Measurements from ENCODE around the gene USP22. TPM values are rescaled to one million over a fixed set of nuclear protein-coding genes. Genes with fewer than 3 reads are reported as not detected.
A peak's percentile ranks its signal among the peaks of the same experiment; 100 is the strongest.

The USP22 gene
- total RNA-seq, 3 donors from 2014 or later, result 162 to 168 (median 168) TPM

GRCh38 chr17:21075739-21076085 lies 32.9 kb upstream of the USP22 start:
- no peak for ATAC-seq
- intact Hi-C loops (cut with DNase I, micrococcal nuclease), result no loop called here

GRCh38 chr17:21072745-21073197 lies 30.0 kb upstream of the USP22 start:
- TF ChIP-seq CTCF (IDR thresholded peaks at IDR 0.05), result no peak
- Histone ChIP-seq H3K36me3 (ENCODE audit: low read depth) (no peaks in the 10 kb centered on the region), H3K9me3 (no peaks in the 10 kb centered on the region), H3K4me1 (ENCODE audit: low read depth) (no peaks in the 10 kb centered on the region), H3K4me3 (no peak overlapping the region)
- no peak for DNase-seq
- intact Hi-C loops (cut with DNase I, micrococcal nuclease), result no loop called here
- no peak for ATAC-seq

More at GRCh38 chr17:21075739-21076085, 32.9 kb upstream of the USP22 start:
- Histone ChIP-seq H3K36me3 (ENCODE audit: low read depth) (no peaks in the 10 kb centered on the region), H3K4me1 (ENCODE audit: low read depth) (no peaks in the 10 kb centered on the region), H3K9me3 (no peaks in the 10 kb centered on the region), H3K4me3 (no peak overlapping the region)
- DNase-seq, result no peak
- no peak for TF ChIP-seq CTCF (IDR thresholded peaks at IDR 0.05)

- Histone ChIP-seq H3K9me3 (no peaks in the 10 kb centered on the region), H3K4me1 (ENCODE audit: low read depth) (no peaks in the 10 kb centered on the region), H3K36me3 (ENCODE audit: low read depth) (no peaks in the 10 kb centered on the region), H3K4me3 (no peak overlapping the region)
- DNase-seq (no peak), ATAC-seq (no peak)
- TF ChIP-seq CTCF (IDR thresholded peaks at IDR 0.05), result no peak
- intact Hi-C loops (cut with DNase I, micrococcal nuclease), result no loop called here
These were observed 23.6 kb upstream of the USP22 start for GRCh38 chr17:21066394-21066793.

- DNase-seq (no peak), ATAC-seq (peak; percentile 22)
- no peaks in the 10 kb centered on the region for H3K9me3 ChIP-seq
- H3K4me1 ChIP-seq (ENCODE audit: low read depth), result no peaks in the 10 kb centered on the region
- no peaks in the 10 kb centered on the region for H3K36me3 ChIP-seq (ENCODE audit: low read depth)
- no peak for TF ChIP-seq CTCF (IDR thresholded peaks at IDR 0.05)
- intact Hi-C loops (cut with DNase I, micrococcal nuclease), result no loop called here
- H3K4me3 ChIP-seq, result no peak overlapping the region
These were observed 19.2 kb upstream of the USP22 start for GRCh38 chr17:21061971-21062526.

GRCh38 chr17:21061158-21061835 lies 18.5 kb upstream of the USP22 start:
- TF ChIP-seq CTCF (IDR thresholded peaks at IDR 0.05), result no peak
- Histone ChIP-seq H3K9me3 (no peaks in the 10 kb centered on the region), H3K4me1 (ENCODE audit: low read depth) (no peaks in the 10 kb centered on the region), H3K36me3 (ENCODE audit: low read depth) (no peaks in the 10 kb centered on the region), H3K4me3 (no peak overlapping the region)
- DNase-seq (no peak), ATAC-seq (no peak)
- intact Hi-C loops (cut with DNase I, micrococcal nuclease), result no loop called here
